ENCODE measurements around the gene SHISA6.

Gene SHISA6

GRCh38 chr17:11514565-11514964, 273.6 kb downstream of the SHISA6 start:
- no peak overlapping the region for H2AFZ ChIP-seq (ENCODE audit: low read depth, low read length, severe bottlenecking)
- no peaks in the 10 kb centered on the region for H3K9me3 ChIP-seq (ENCODE audit: insufficient read depth, low read length)
- no peaks in the 10 kb centered on the region for H3K36me3 ChIP-seq (ENCODE audit: low read length)
- no peaks in the 10 kb centered on the region for H3K79me2 ChIP-seq (ENCODE audit: insufficient read depth, low read length)
- H3K27ac ChIP-seq (ENCODE audit: low read depth, low read length), result no peak overlapping the region
- TF ChIP-seq EZH2phosphoT487 (conservative IDR thresholded peaks at IDR 0.05; ENCODE audit: low read length) (no peak), CTCF (IDR thresholded peaks at IDR 0.05; ENCODE audit: insufficient read depth, low read length, poor library complexity, severe bottlenecking) (no peak)
- no peaks in the 10 kb centered on the region for H4K20me1 ChIP-seq (ENCODE audit: low read depth, low read length)
- no peaks in the 10 kb centered on the region for H3F3A ChIP-seq (ENCODE audit: insufficient read depth)
- H3K9ac ChIP-seq (ENCODE audit: low read length), result no peak overlapping the region
- H3K4me3 ChIP-seq (ENCODE audit: insufficient read depth, low read length, poor library complexity, severe bottlenecking), result no peak overlapping the region
- H3K27me3 ChIP-seq (ENCODE audit: low read length), result no peaks in the 10 kb centered on the region
- H3K4me2 ChIP-seq (ENCODE audit: low read depth, low read length, poor library complexity, severe bottlenecking), result no peak overlapping the region
- H3K9me2 ChIP-seq (replicated peaks; ENCODE audit: insufficient read depth, low read length), result no peaks in the 10 kb centered on the region

GRCh38 chr17:11514981-11515680, 274.1 kb downstream of the SHISA6 start:
- Histone ChIP-seq H3K9ac (ENCODE audit: low read length) (no peak overlapping the region), H3K27ac (ENCODE audit: low read depth, low read length) (no peak overlapping the region), H3K4me3 (ENCODE audit: insufficient read depth, low read length, poor library complexity, severe bottlenecking) (no peak overlapping the region), H3K27me3 (ENCODE audit: low read length) (no peaks in the 10 kb centered on the region), H3K9me2 (replicated peaks; ENCODE audit: insufficient read depth, low read length) (no peaks in the 10 kb centered on the region), H4K20me1 (ENCODE audit: low read depth, low read length) (no peaks in the 10 kb centered on the region), H3K79me2 (ENCODE audit: insufficient read depth, low read length) (no peaks in the 10 kb centered on the region), H3K9me3 (ENCODE audit: insufficient read depth, low read length) (no peaks in the 10 kb centered on the region), H3K4me2 (ENCODE audit: low read depth, low read length, poor library complexity, severe bottlenecking) (no peak overlapping the region), H3K36me3 (ENCODE audit: low read length) (no peaks in the 10 kb centered on the region), H3F3A (ENCODE audit: insufficient read depth) (no peaks in the 10 kb centered on the region), H2AFZ (ENCODE audit: low read depth, low read length, severe bottlenecking) (no peak overlapping the region)
- no peak for TF ChIP-seq CTCF (IDR thresholded peaks at IDR 0.05; ENCODE audit: insufficient read depth, low read length, poor library complexity, severe bottlenecking)
- TF ChIP-seq EZH2phosphoT487 (conservative IDR thresholded peaks at IDR 0.05; ENCODE audit: low read length), result no peak

GRCh38 chr17:11515901-11516300, 274.9 kb downstream of the SHISA6 start:
- no peaks in the 10 kb centered on the region for H4K20me1 ChIP-seq (ENCODE audit: low read depth, low read length)
- H3K9me3 ChIP-seq (ENCODE audit: insufficient read depth, low read length), result no peaks in the 10 kb centered on the region
- H3F3A ChIP-seq (ENCODE audit: insufficient read depth), result no peaks in the 10 kb centered on the region
- no peak overlapping the region for H3K27ac ChIP-seq (ENCODE audit: low read depth, low read length)
- no peaks in the 10 kb centered on the region for H3K27me3 ChIP-seq (ENCODE audit: low read length)
- no peak overlapping the region for H2AFZ ChIP-seq (ENCODE audit: low read depth, low read length, severe bottlenecking)
- H3K79me2 ChIP-seq (ENCODE audit: insufficient read depth, low read length), result no peaks in the 10 kb centered on the region
- H3K36me3 ChIP-seq (ENCODE audit: low read length), result no peaks in the 10 kb centered on the region
- H3K4me2 ChIP-seq (ENCODE audit: low read depth, low read length, poor library complexity, severe bottlenecking), result no peak overlapping the region
- H3K4me3 ChIP-seq (ENCODE audit: insufficient read depth, low read length, poor library complexity, severe bottlenecking), result no peak overlapping the region
- TF ChIP-seq CTCF (IDR thresholded peaks at IDR 0.05; ENCODE audit: insufficient read depth, low read length, poor library complexity, severe bottlenecking) (no peak), EZH2phosphoT487 (conservative IDR thresholded peaks at IDR 0.05; ENCODE audit: low read length) (no peak)
- no peaks in the 10 kb centered on the region for H3K9me2 ChIP-seq (replicated peaks; ENCODE audit: insufficient read depth, low read length)
- no peak overlapping the region for H3K9ac ChIP-seq (ENCODE audit: low read length)

Data from SU-DHL-6 (cell line).